Fibroblast of mammary gland (primary cell): Measurements from ENCODE around the gene ENOX2.
A peak's percentile ranks its signal among the peaks of the same experiment; 100 is the strongest.

ENCODE experiments used
- DNase-seq: peaks from one replicate; pipeline ENCODE4 v3.0.0-alpha.2; 2010; ENCODE audit warnings: low read depth
- H3K4me3 ChIP-seq: 2 replicates; pipeline ENCODE4 v1.5.1; 2011; ENCODE audit warnings: low read depth, mild to moderate bottlenecking, low read length, moderate library complexity; ENCODE audit not compliant: control insufficient read depth
- TF ChIP-seq, protein P1 (sequence below): conservative IDR thresholded peaks from 2 replicates; pipeline ENCODE4 v1.5.1; 2011; ENCODE audit warnings: low read depth, low read length, inconsistent platforms; ENCODE audit not compliant: control insufficient read depth, insufficient read depth

ENOX2 gene

DNA sequence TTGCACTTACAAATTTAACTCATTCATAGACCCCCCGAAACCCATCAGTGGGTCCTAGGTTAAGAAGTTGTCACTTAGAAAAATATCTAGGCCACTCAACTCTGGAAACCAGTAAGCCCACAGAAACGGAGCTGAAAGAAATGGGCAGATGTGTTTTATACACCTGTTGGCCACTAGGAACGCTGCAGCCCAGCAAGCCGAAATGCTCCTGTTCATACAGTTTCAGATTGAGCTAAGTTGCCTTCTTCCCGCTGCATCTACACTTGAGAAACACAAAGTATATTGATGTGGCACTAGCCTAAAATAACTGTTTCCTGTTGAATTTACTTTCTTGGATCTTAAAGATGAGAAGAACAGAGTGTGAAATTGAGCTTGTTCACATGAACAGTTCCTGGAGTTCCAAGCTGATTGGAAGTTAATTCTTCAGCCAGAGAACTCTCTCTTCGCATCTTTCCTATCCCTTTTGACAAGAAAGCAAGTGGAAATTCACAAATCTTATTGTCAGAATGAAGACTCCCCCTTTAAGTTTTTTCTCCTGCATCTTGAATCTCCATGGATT lies 327.1 kb downstream of the ENOX2 start:
- no peak overlapping the region for H3K4me3 ChIP-seq
- peak; percentile 40 for DNase-seq
- TF ChIP-seq, protein P1, sequence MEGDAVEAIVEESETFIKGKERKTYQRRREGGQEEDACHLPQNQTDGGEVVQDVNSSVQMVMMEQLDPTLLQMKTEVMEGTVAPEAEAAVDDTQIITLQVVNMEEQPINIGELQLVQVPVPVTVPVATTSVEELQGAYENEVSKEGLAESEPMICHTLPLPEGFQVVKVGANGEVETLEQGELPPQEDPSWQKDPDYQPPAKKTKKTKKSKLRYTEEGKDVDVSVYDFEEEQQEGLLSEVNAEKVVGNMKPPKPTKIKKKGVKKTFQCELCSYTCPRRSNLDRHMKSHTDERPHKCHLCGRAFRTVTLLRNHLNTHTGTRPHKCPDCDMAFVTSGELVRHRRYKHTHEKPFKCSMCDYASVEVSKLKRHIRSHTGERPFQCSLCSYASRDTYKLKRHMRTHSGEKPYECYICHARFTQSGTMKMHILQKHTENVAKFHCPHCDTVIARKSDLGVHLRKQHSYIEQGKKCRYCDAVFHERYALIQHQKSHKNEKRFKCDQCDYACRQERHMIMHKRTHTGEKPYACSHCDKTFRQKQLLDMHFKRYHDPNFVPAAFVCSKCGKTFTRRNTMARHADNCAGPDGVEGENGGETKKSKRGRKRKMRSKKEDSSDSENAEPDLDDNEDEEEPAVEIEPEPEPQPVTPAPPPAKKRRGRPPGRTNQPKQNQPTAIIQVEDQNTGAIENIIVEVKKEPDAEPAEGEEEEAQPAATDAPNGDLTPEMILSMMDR: peak; percentile 88
